Measurements from ENCODE around the gene RNF19B. TPM values are rescaled to one million over a fixed set of nuclear protein-coding genes. Genes with fewer than 3 reads are reported as not detected.

RNF19B gene
- total and polyA plus RNA-seq, 10 of the 15 experiments (the other 5 are each of a cell fraction or from before 2014, with no cell fraction given): 2.8 to 32.6 (median 16.6) TPM

GRCh38 chr1:33003657-33004056 is 39.0 kb upstream of the RNF19B start:
- H3K4me2 ChIP-seq (ENCODE audit: control insufficient read depth, insufficient read depth): no peak overlapping the region
- in situ Hi-C loops (cut with MboI) (no loop called here), intact Hi-C loops (cut with micrococcal nuclease; ENCODE audit: unreplicated experiment) (no loop called here)
- no peaks in the 10 kb centered on the region; the same call in 1 of the 2 replicates for H4K20me1 ChIP-seq (ENCODE audit: control insufficient read depth, insufficient read depth)
- H3K79me2 ChIP-seq (ENCODE audit: control insufficient read depth, insufficient read depth, low read length): no peaks in the 10 kb centered on the region
- no peak overlapping the region for H2AFZ ChIP-seq (ENCODE audit: control insufficient read depth, low read depth, low read length)
- RAD21 ChIA-PET (ENCODE audit: unreplicated experiment): interaction anchor here (3.1 kb wide), 1 partner anchor 71 kb away, joined by 9 read pairs; no protein-coding TSS in a partner anchor
- peaks cover 5% of the 10 kb centered on the region; the same call in 1 of the 2 replicates for H3K4me1 ChIP-seq (ENCODE audit: control insufficient read depth, insufficient read depth, low read length)
- no peaks in the 10 kb centered on the region for H3K27me3 ChIP-seq (replicated peaks in 1 of 2; ENCODE audit: control insufficient read depth in 2 of 2, insufficient read depth in 2 of 2, low read length in 1 of 2)
- TF ChIP-seq, protein P1, sequence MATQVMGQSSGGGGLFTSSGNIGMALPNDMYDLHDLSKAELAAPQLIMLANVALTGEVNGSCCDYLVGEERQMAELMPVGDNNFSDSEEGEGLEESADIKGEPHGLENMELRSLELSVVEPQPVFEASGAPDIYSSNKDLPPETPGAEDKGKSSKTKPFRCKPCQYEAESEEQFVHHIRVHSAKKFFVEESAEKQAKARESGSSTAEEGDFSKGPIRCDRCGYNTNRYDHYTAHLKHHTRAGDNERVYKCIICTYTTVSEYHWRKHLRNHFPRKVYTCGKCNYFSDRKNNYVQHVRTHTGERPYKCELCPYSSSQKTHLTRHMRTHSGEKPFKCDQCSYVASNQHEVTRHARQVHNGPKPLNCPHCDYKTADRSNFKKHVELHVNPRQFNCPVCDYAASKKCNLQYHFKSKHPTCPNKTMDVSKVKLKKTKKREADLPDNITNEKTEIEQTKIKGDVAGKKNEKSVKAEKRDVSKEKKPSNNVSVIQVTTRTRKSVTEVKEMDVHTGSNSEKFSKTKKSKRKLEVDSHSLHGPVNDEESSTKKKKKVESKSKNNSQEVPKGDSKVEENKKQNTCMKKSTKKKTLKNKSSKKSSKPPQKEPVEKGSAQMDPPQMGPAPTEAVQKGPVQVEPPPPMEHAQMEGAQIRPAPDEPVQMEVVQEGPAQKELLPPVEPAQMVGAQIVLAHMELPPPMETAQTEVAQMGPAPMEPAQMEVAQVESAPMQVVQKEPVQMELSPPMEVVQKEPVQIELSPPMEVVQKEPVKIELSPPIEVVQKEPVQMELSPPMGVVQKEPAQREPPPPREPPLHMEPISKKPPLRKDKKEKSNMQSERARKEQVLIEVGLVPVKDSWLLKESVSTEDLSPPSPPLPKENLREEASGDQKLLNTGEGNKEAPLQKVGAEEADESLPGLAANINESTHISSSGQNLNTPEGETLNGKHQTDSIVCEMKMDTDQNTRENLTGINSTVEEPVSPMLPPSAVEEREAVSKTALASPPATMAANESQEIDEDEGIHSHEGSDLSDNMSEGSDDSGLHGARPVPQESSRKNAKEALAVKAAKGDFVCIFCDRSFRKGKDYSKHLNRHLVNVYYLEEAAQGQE (IDR thresholded peaks at IDR 0.05; ENCODE audit: low read depth, low read length): no peak
- no peak for TF ChIP-seq POLR2A (IDR thresholded peaks at IDR 0.05; ENCODE audit: low read depth, low read length)
- no peak for TF ChIP-seq NKRF (conservative IDR thresholded peaks at IDR 0.05)
- TF ChIP-seq NR2F1 (conservative IDR thresholded peaks at IDR 0.05): no peak
- H3K9me3 ChIP-seq (replicated peaks; ENCODE audit: control insufficient read depth, insufficient read depth, low read length): no peaks in the 10 kb centered on the region
- H3K27ac ChIP-seq (ENCODE audit: control insufficient read depth, insufficient read depth): no peak overlapping the region
- peaks cover 12 to 18% of the 10 kb centered on the region in 2 experiments for H3K36me3 ChIP-seq (ENCODE audit: control insufficient read depth in 2 of 2, insufficient read depth in 2 of 2, low read length in 1 of 2)
- WGBS (ENCODE audit: insufficient coverage, insufficient replicate concordance, low lambda C conversion rate, missing lambda C conversion rate): 97% methylated on average over 4 of the region's 4 CpGs
- no peak overlapping the region for H3K4me3 ChIP-seq
- FAIRE-seq (no peak), DNase-seq (ENCODE audit: low read depth, low spot score) (no peak), ATAC-seq (no peak)
- no TSS peak for BruUV-seq (replicated peaks)
- H3K9ac ChIP-seq (ENCODE audit: control insufficient read depth, insufficient read depth, low read length): no peak overlapping the region
- CTCF ChIA-PET: interaction anchor here (0.7 to 2.2 kb wide), 4 partner anchors 10 to 71 kb away, joined by 3 to 4 read pairs (median 4); no protein-coding TSS in a partner anchor
- POLR2A ChIA-PET: no interaction called here
- SMC1A ChIA-PET (ENCODE audit: uncharacterized antibody, unreplicated experiment): interaction anchor here (1.0 to 7.2 kb wide), 2 partner anchors 51 to 69 kb away, joined by 4 to 51 read pairs; no protein-coding TSS in a partner anchor
